Right lobe of liver (tissue), 6 donors: ENCODE data around the gene EPS15. TPM values are rescaled to one million over a fixed set of nuclear protein-coding genes. Genes with fewer than 3 reads are reported as not detected.

ENCODE experiments used
- ATAC-seq, 4 donors: fragments of 200-7000 bp; cut with Tn5 transposase; one replicate each; pipeline ENCODE4 v1.9.1; 2020; ENCODE audit warnings: mild to moderate bottlenecking in 4 of 4, moderate library complexity in 4 of 4
- DNase-seq, 3 donors: peaks; one replicate each; pipeline ENCODE4 v3.0.0-alpha.2; 2020
- H3K27ac ChIP-seq, 3 donors: fragments of 200-600 bp; one replicate each; pipeline ENCODE4 v1.8.0; 2022
- H3K27me3 ChIP-seq, 2 donors: fragments of 200-600 bp; one replicate each; pipeline ENCODE4 v1.8.0; 2022
- H3K36me3 ChIP-seq, 4 donors: fragments of 200-600 bp; sonication (generic) in 1 of 4; one replicate each; pipeline versions ENCODE4 v1.5.1 to v1.8.0; 2017 to 2022; ENCODE audit warnings: control low read depth in 1 of 4
- H3K4me1 ChIP-seq, 4 donors: fragments of 200-600 bp; sonication (generic) in 1 of 4; one replicate each; pipeline versions ENCODE4 v1.5.1 to v1.8.0; 2017 to 2022; ENCODE audit warnings: control low read depth in 1 of 4
- H3K4me3 ChIP-seq, 3 donors: fragments of 200-600 bp; one replicate each; pipeline ENCODE4 v1.8.0; 2022
- H3K9me3 ChIP-seq, 4 donors: fragments of 200-600 bp; sonication (generic) in 1 of 4; one replicate each; pipeline versions ENCODE4 v1.5.1 to v1.8.0; 2017 to 2022; ENCODE audit warnings: control low read depth in 1 of 4
- POLR2A ChIP-seq: fragments of 450-650 bp; IDR thresholded peaks from one replicate; pipeline ENCODE4 v1.6.1; 2017; ENCODE audit warnings: antibody characterized with exemption, mild to moderate bottlenecking
- WGBS: methylation state at CpG from one replicate; pipeline ENCODE4 v1.1.6; 2018; ENCODE audit warnings: low coverage, low lambda C conversion rate; ENCODE audit not compliant: insufficient coverage; ENCODE audit errors: missing lambda C conversion rate; 5-methylcytosine and 5-hydroxymethylcytosine counted together
- intact Hi-C, 2 donors: fragments of 100-400 bp; cut with DNase I; formaldehyde crosslinking; loops; one replicate each; pipeline versions ENCODE4 v1.11.2 to v1.14.1; 2022
- total RNA-seq, 6 experiments: library from RNA; depleted of rRNA in 2 of 6; stranded (reverse); fragments of >200 nt in 2 of 6; fragmentation: NEBNext Ultra II Directional in 3 of 6; extraction: Animal tissue kit (Norgen Biotek cat#: 25700) in 3 of 6; gene quantifications; one replicate each; pipeline versions ENCODE4 v1.1.0 to v1.2.4, GENCODE V29; 2016 to 2023
- TF ChIP-seq, protein P1 (sequence below), 4 donors: fragments of 200-600 bp in 3 of 4; fragments of 450-650 bp in 1 of 4; IDR thresholded peaks; one replicate each; pipeline versions ENCODE4 v1.5.1 to v1.8.0; 2016 to 2022; ENCODE audit warnings: antibody characterized with exemption in 4 of 4, mild to moderate bottlenecking in 2 of 4
- donor health status: DM: no; HTN: yes; CAD: no.
- donor health status: DM: no; HTN: no; CAD: no.
- donor health status: DM: no; HTN: no; CAD: no.
- donor health status: DM: no; HTN: yes; CAD: no.
- donor health status: DM: no; HTN: yes; CAD: no.

EPS15 gene
- total RNA-seq, 6 experiments from 2014 or later: 23.2 to 30.9 (median 28.6) TPM

GRCh38 chr1:51524817-51525216 lies 5.8 kb upstream of the EPS15 start:
- Histone ChIP-seq H3K27ac (no peak overlapping the region), H3K36me3 (no peaks in the 10 kb centered on the region), H3K27me3 (no peaks in the 10 kb centered on the region), H3K4me3 (no peak overlapping the region), H3K9me3 (no peaks in the 10 kb centered on the region), H3K4me1 (peaks cover 0 to 5% (median 0%) of the 10 kb centered on the region in 4 donors)
- TF ChIP-seq POLR2A: no peak
- TF ChIP-seq, protein P1, sequence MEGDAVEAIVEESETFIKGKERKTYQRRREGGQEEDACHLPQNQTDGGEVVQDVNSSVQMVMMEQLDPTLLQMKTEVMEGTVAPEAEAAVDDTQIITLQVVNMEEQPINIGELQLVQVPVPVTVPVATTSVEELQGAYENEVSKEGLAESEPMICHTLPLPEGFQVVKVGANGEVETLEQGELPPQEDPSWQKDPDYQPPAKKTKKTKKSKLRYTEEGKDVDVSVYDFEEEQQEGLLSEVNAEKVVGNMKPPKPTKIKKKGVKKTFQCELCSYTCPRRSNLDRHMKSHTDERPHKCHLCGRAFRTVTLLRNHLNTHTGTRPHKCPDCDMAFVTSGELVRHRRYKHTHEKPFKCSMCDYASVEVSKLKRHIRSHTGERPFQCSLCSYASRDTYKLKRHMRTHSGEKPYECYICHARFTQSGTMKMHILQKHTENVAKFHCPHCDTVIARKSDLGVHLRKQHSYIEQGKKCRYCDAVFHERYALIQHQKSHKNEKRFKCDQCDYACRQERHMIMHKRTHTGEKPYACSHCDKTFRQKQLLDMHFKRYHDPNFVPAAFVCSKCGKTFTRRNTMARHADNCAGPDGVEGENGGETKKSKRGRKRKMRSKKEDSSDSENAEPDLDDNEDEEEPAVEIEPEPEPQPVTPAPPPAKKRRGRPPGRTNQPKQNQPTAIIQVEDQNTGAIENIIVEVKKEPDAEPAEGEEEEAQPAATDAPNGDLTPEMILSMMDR (IDR thresholded peaks at IDR 0.05): no peak
- DNase-seq: no peak
- 100% methylated on average over 1 of the region's 1 CpG for WGBS
- no peak for ATAC-seq
- intact Hi-C loops: no loop called here

- DNase-seq (no peak), ATAC-seq (no peak)
- Histone ChIP-seq H3K36me3 (no peaks in the 10 kb centered on the region), H3K27me3 (no peaks in the 10 kb centered on the region), H3K4me1 (peaks cover 0 to 9% (median 4%) of the 10 kb centered on the region in 4 donors), H3K9me3 (peaks cover 0 to 2% (median 0%) of the 10 kb centered on the region in 4 donors), H3K27ac (no peak overlapping the region), H3K4me3 (no peak overlapping the region)
- WGBS: 90% methylated on average over 4 of the region's 4 CpGs
- no peak for TF ChIP-seq POLR2A
- TF ChIP-seq, protein P1 (IDR thresholded peaks at IDR 0.05): no peak
- intact Hi-C loops: no loop called here
These were observed 4.9 kb upstream of the EPS15 start for GRCh38 chr1:51523931-51524330.

DNA sequence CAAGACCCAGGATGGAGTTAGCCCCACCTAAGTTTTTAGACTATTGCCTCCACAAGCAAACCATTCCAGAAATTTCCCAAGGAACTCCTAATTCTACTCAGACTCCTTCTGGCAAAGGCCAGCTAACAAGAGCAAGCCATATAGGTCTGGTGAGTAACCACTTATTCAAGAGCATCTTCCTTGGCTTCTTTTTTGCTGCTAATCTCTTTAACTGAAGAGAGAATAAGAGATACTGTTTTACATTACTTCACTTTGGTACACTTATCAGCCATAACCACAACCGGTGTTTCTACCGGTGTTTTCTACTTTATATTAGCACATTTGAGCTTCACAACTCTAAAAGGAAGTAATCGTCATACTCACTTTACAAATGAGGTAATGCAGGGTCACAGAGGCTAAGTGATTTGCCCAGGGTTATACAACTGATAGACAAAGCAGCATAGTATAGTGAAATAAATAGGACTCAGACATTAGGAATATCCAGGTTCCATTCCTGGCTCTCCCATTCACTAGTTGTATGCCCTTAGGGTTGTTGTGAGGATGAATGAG lies 1.7 kb upstream of the EPS15 start:
- H3K27ac ChIP-seq: no peak overlapping the region
- no peaks in the 10 kb centered on the region for H3K27me3 ChIP-seq
- H3K9me3 ChIP-seq: peaks cover 0 to 2% (median 0%) of the 10 kb centered on the region in 4 donors
- WGBS: 49% methylated on average over 3 of the region's 3 CpGs
- no peaks in the 10 kb centered on the region for H3K36me3 ChIP-seq
- intact Hi-C loops: no loop called here
- H3K4me1 ChIP-seq: peaks cover 3 to 14% (median 7%) of the 10 kb centered on the region in 4 donors
- TF ChIP-seq, protein P1 (IDR thresholded peaks at IDR 0.05): no peak
- no peak for TF ChIP-seq POLR2A
- DNase-seq (no peak), ATAC-seq (no peak)
- no peak overlapping the region for H3K4me3 ChIP-seq

DNA sequence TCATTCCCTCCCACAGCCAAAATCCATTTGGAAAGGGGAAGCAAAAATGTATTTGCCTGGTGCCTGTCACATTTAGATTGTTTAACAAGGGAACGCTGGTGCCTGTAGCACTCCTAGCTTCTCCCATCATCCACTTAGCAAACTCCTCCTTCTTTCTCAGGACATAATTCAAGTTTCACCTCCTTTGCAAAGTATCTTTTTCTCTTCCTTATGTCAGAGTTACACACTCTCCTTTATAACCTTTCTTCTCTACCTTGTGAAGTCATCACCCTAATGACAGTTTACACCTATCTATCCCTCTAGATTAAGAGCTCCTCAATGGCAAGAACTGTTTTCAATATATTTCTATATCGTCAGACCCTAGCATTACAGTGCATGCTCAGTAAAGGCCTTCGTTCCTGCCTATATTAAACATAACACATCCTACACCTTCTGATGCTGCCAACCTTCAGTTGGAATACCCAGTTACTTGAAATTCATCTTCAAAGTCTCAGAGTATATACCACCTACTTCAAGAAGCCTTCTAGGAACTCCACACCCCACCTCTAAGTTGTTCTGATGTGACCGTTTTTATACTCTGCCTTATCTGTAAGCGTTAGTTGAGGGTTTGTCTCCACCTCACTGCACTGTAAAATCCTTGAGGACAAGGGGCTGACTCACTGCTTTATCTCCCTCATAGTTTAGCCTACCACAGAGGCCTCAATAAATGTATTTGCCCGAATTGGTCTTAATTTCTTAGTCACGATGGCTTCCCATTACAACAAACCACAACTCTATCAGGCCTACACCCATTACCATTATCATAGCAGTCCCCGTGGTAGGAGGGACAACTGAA lies 1.0 kb upstream of the EPS15 start:
- H3K27ac ChIP-seq: no peak overlapping the region
- peak overlapping the region; percentile 21 to 79 (median 26) for H3K4me3 ChIP-seq

More for the DNA sequence above, 1.0 kb upstream of the EPS15 start:
- Histone ChIP-seq H3K36me3 (no peaks in the 10 kb centered on the region), H3K9me3 (peaks cover 0 to 2% (median 0%) of the 10 kb centered on the region in 4 donors), H3K4me1 (peaks cover 3 to 14% (median 9%) of the 10 kb centered on the region in 4 donors), H3K27me3 (no peaks in the 10 kb centered on the region)
- 87% methylated on average over 7 of the region's 8 CpGs for WGBS
- ATAC-seq (no peak), DNase-seq (no peak)
- intact Hi-C loops: no loop called here
- TF ChIP-seq POLR2A: no peak
- TF ChIP-seq, protein P1 (IDR thresholded peaks at IDR 0.05): no peak
